GM12872 (cell line): ENCODE data around the gene TRMT112.

ENCODE experiments used
- TF ChIP-seq, protein P1 (sequence below): IDR thresholded peaks from 3 replicates; pipeline ENCODE4 v1.5.1; 2011; ENCODE audit warnings: low read depth, mild to moderate bottlenecking, low read length, moderate library complexity; ENCODE audit not compliant: insufficient read depth

TRMT112 gene

DNA sequence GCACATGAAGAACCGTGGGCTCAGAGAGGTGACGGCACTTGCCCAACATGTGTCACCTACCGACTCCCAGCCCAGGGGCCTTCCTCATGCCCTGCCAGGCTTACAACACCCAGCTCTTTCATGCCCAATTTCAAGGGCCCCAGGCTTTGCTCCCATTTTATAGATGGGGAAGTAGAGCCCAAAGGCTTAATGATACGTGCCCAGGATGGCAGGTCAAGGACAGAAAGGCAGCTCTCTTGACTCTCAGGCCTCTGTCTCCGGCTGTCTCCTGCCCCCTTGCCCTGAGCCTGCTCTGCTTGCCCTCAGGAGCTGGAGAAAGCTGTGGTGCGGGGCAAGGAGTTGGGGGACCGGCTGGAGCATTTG lies 31.6 kb upstream of the TRMT112 start:
- TF ChIP-seq, protein P1, sequence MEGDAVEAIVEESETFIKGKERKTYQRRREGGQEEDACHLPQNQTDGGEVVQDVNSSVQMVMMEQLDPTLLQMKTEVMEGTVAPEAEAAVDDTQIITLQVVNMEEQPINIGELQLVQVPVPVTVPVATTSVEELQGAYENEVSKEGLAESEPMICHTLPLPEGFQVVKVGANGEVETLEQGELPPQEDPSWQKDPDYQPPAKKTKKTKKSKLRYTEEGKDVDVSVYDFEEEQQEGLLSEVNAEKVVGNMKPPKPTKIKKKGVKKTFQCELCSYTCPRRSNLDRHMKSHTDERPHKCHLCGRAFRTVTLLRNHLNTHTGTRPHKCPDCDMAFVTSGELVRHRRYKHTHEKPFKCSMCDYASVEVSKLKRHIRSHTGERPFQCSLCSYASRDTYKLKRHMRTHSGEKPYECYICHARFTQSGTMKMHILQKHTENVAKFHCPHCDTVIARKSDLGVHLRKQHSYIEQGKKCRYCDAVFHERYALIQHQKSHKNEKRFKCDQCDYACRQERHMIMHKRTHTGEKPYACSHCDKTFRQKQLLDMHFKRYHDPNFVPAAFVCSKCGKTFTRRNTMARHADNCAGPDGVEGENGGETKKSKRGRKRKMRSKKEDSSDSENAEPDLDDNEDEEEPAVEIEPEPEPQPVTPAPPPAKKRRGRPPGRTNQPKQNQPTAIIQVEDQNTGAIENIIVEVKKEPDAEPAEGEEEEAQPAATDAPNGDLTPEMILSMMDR, result no peak

GRCh38 chr11:64348383-64349024 lies 31.1 kb upstream of the TRMT112 start:
- TF ChIP-seq, protein P1, result no peak

DNA sequence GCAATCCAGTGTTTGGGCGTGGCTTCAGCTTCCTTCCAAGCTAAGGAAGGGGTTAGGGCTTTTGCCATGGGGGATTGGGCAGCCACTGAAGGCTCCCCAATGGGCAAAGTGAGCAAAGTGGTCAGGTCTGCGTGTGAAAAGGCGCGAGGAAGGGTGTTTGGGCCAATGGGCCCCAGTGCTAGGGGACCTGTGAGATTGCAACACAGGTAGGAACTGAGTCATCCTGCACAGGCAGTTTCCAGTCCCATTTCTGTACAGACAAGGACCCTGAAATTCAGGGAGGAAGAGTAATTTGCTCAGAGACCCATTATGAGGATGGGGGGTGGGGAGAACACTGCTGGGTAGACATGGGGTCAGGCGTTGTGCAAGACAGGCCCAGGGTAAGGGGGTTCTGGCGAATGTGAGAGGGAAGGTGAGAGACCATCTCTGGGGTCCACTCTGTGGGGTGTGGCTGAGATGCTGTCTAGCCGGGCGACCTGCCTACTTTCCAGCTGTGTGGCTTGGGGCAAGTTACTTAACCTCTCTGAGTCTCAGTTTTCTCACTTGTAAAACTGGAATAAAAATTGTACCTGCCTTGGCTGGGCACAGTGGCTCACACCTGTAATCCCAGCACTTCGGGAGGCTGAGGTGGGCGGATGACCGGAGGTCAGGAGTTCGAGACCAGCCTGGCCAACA lies 30.0 kb upstream of the TRMT112 start:
- TF ChIP-seq, protein P1, result no peak

DNA sequence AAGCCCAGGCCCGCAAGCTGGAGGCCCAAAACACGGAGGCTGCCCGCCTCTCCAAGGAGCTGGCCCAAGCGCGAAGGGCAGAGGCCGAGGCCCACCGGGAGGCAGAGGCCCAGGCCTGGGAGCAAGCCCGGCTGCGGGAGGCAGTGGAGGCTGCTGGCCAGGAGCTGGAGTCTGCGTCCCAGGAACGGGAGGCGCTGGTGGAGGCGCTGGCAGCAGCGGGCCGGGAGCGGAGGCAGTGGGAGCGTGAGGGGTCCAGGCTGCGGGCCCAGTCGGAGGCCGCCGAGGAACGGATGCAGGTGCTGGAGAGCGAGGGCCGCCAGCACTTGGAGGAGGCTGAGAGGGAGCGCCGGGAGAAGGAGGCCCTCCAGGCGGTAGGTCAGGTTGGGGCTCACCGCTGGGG lies 27.4 kb upstream of the TRMT112 start:
- TF ChIP-seq, protein P1, result no peak

GRCh38 chr11:64343767-64344559 lies 26.6 kb upstream of the TRMT112 start:
- TF ChIP-seq, protein P1, result peak; percentile 34; the same call in 1 of the 3 replicates

GRCh38 chr11:64342869-64343745 lies 25.7 kb upstream of the TRMT112 start:
- TF ChIP-seq, protein P1, result no peak
